CD4-positive, alpha-beta T cell treated with Interleukin-6 at 100 ng/mL for 8 hours (primary cell): Measurements from ENCODE around the gene LRCH4.

Source experiments
- DNase-seq: peaks from one replicate; pipeline ENCODE4 v3.0.0-alpha.2; 2020; ENCODE audit warnings: mixed read lengths, low spot score

The LRCH4 gene

DNA sequence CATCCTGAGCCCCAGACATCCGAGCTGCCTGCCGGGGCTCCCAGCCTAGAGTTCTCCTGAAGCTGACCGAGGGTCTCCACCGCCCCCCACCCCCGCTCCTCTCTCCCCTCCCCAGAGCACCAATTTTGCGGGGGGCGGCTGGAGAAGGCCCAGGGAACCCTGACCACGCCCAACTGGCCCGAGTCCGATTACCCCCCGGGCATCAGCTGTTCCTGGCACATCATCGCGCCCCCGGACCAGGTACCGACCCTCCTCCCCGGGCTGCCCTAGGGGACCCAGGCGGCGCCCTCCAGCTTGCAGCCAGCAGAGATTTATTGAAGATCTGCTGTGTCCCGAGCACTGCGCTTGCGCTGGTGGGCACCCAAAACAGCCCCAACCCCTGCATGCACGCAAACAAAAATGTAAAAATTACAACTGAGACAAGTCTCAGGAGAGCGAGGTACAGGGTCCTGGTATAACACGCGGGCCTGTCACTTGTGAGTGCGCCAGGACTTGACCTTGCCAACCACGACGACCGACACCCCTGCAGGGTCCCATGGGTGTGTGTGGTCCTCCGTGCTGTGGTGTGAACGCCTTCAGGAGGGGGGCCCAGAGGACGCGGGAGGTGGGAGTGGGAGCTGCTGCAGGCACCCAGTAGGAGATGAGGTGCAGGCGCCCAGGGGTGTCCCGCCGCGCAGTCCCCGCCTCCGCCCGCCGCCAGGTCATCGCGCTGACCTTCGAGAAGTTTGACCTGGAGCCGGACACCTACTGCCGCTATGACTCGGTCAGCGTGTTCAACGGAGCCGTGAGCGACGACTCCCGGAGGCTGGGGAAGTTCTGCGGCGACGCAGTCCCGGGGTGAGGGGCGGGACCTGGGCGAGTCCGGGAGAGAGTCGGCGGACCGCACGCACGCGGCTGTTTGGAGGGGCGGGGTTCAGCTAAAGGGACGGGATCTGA is 19.3 kb upstream of the LRCH4 start:
- DNase-seq: no peak

DNA sequence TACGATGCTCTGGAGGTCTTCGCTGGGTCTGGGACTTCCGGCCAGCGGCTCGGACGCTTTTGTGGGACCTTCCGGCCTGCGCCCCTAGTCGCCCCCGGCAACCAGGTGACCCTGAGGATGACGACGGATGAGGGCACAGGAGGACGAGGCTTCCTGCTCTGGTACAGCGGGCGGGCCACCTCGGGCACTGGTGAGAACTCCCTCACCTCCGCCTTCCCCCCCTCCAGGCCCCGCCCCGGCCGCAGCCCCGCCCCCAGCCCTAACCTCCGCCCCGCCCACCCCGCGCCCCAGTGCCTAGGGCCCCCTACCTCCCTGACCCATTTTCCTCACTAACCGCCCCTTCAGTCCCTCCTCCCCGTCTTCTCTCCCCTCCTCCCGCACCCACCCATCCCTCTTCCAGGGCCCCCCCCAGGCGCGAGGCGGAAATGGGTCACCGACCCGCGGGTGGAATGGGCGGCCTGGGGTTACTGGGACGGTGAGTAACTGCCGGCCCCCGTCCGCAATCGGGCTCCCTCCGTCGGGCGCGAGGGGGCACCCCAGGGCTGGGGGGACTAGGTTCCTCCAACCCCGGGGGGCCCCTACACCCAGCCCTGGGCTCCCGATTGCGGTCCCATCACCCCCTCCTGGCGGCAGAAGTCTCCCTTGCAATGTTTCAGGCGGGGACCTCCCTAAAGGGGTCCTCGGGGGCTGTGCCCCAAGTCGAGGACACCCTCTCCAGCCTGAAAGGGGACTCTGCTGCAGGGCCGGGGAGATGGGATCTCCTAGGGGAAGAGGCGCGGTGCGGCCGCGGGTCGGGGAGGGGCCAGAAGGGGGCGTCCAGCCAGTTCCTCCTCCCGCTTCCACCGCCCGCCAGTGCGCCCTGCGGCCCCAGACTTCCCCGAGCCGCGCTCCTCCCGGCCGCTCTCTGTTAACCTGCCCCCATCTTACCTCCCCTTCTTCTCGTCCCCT is 18.4 kb upstream of the LRCH4 start:
- DNase-seq: peak; percentile 81

DNA sequence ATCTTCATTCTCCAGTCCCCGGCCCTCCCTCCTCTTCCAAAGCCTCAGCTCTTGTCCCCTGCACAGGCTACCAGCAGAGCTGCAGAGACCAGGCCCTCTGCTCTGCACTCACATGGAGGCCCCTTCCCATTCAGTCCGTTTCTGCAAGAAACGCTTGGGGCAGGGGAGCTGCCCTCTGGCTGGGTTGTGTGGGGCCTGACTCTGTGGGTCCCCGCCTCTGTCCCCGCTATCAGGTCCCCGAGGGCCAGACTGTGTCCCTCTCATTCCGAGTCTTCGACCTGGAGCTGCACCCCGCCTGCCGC is 17.7 kb upstream of the LRCH4 start:
- DNase-seq: no peak

GRCh38 chr7:100602889-100603725 is 17.2 kb upstream of the LRCH4 start:
- DNase-seq: no peak

GRCh38 chr7:100600730-100601038 is 14.8 kb upstream of the LRCH4 start:
- DNase-seq: no peak

DNA sequence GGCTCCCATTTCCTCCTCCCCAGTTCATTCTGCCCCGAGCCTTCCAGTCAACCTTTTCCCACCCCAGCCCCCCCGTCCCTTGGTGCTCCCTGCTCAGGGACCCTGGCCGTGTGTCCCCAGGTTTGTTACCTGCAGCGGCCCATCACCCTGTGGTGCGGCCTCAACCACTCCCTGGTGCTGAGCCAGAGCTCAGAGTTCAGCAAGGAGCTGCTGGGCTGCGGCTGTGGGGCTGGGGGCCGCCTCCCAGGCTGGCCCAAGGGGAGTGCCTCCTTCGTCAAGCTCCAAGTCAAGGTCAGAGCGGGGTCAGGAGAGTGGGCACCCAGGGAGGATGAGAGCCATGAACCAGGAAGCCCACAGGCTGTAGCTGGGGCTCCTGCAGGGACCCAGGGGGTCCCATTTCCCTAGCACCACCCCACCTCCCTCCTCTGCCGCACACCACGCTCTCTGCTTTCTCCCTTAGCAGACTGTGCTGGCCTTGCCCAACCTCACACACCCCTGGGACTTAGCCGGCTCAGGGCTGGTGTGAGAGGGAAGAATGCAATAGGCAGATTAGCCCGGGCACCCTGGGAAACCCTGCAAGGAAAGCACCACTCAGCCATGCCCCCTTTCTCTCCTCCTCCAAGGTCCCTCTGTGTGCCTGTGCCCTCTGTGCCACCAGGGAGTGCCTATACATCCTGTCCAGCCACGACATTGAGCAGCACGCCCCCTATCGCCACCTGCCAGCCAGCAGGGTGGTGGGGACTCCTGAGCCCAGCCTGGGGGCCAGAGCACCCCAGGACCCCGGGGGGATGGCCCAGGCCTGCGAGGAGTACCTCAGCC is 14.2 kb upstream of the LRCH4 start:
- DNase-seq: no peak

DNA sequence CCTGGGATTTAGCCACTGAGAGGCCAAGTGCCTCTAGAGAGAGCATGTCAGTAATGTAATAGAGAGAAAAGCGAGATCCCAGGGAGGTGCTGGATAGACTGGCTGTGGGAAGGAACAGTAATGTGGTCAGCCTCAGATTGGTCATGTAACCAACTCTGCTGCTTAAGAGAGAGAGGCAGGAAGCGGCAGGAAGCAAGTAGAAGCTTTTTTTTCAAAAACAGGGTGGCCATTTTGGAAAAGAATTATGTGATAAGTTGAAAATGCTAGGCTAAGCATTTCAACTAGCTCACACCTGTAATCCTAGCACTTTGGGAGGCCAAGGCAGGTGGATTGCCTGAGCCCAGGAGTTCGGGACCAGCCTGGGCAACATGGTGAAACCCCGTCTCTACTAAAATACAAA is 12.5 kb upstream of the LRCH4 start:
- DNase-seq: no peak

DNA sequence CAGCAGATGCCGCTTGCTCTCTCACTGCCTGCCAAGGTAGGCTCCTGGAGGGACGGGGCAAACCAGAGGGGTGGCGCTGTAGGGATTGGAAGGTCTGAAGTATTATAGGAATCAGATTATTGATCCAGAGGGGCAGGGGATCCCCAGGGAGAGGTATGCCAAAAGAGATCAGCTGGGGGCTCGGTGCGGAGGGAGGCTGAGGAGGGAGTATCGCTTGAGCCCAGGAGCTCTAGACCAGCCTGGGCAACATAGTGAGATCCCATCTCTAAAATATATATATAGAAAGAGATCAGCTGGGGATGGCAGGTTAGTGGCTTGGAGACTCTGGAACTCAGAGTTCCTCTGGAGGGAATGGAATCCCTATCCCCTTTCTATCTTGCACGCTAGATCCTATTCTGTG is 9.3 kb upstream of the LRCH4 start:
- DNase-seq: no peak

DNA sequence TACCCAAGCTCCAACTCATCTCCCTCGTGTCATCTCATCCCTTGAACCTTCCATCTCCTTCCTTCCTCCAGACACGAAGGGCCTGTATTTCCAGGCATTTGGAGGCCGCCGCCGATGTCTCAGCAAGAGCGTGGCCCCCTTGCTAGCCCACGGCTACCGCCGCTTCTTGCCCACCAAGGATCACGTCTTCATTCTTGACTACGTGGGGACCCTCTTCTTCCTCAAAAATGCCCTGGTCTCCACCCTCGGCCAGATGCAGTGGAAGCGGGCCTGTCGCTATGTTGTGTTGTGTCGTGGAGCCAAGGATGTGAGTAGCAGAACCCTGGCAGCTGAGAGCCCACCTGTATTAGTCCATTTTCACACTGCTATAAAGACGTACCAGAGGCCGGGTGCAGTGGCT is 5.7 kb upstream of the LRCH4 start:
- no peak for DNase-seq

- DNase-seq: no peak
Measured at GRCh38 chr7:100590077-100590737, 4.3 kb upstream of the LRCH4 start.

GRCh38 chr7:100589341-100589947 is 3.5 kb upstream of the LRCH4 start:
- DNase-seq: no peak

DNA sequence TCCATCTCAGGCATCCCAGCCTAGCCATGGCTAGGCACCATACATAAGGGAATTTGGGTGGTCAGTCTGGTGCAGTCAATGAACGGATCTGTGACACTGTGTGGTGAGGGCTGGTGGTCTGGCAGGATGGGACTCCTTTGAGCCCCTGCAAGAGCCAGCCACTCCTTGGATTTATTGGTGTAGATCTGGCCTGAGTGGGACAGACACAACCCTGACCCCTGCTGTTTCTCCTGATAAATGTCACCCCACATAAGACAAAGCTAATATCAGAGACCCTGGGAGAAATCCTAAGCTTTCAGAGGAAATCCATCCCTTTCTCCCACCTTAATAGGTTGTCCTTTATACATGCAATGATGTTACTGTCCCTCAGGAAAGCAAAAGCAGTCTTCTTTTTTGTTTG is 2.5 kb upstream of the LRCH4 start:
- DNase-seq: no peak

DNA sequence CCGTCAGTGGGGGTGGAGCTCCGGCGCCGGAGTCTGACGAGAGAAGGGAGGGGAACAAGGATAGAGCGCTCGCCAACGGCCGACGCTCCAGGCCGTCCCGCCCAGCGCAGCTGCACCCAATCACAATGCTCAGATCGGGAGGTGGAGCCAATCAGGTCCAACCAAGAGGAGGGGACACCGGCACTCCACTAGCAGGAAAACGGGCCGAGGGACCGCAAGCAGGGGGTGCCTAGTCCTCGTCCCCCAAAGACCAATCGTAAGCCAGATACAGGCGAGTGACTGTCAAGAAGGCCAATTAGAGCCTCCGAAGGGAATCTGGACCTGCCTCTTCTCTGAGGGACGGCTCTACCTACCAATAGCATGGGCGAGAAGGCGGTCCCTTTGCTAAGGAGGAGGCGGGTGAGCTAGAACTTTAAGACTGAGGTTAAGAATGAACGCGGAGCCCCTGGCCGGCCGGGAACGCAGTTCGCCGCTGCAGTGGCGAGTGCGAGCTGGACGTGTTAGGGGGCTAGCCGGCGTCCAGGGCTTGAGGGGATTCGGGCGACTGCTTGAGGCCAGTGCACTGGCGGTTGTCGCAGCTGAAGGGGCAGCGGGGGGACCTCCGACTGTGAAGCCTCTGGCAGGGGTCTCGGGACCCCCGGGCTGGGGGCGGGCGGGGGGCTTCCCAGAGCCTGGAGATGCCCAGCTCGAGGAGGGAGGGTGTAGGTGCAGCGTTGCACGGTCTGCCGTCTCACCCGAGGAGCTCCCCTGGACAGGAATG is 517 bp upstream of the LRCH4 start, which contains the start of gene FBXO24:
Gene FBXO24, plus strand, starts transcription at position 63 of the 760 bp plus-strand sequence. Its CDS starts 298 bp downstream, at position 361.
- DNase-seq: peak; percentile 100

DNA sequence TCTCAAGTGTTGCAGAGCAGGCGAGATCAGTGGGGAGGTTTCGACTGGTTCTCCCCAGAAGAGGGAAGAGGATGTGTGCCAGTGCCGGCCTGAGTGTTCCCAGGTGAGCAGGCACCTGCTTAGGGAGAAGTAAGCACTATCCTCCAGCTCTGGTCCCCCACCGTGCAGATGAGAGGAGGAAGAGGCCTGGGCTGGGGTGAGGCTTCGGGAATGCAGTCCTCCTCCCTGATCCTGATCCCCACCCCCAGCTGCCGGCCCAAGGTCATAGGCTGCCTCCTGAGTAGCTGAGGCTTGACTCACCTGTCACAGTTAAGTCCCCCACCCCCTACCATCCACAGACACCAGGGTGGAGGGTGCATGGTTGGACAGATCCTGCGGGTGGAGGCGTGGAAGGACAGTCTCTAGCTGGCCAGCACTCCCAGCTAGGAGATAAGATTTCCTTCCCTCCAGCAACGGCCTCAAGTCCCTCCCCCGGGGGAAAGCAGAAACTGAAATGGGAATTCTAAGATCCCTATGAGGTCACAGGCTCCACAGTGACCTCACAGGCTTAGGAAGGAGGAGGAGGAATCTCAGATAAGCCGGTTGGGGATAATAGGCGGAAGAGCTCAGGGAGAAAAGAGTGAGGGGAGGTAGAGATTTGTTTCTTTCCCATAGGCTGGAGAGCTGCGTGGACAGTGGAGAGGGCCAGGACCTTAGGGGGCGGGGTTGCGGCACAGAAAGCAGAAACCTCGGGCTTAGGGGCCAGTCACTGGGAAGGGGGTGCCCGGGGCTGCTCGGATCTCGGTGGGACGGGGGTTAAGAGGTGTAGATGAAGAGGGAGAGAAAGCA is 1.0 kb downstream of the LRCH4 start:
- DNase-seq: no peak

- no peak for DNase-seq
Measured at GRCh38 chr7:100584054-100584682, 1.8 kb downstream of the LRCH4 start.

- DNase-seq: peak; percentile 77
Measured at GRCh38 chr7:100583132-100584053, 2.5 kb downstream of the LRCH4 start.

- no peak for DNase-seq
Measured at GRCh38 chr7:100582650-100583049, 3.3 kb downstream of the LRCH4 start.
